ENCODE data around the gene PCBD1. TPM values are rescaled to one million over a fixed set of nuclear protein-coding genes. Genes with fewer than 3 reads are reported as not detected.

The PCBD1 gene
- total RNA-seq, 4 donors from 2014 or later: 31.0 to 57.8 (median 52.4) TPM

GRCh38 chr10:70899096-70899495 lies 10.7 kb upstream of the PCBD1 start:
- Histone ChIP-seq H3K36me3 (no peaks in the 10 kb centered on the region), H3K27me3 (no peaks in the 10 kb centered on the region), H3K4me1 (no peaks in the 10 kb centered on the region), H3K4me3 (no peak overlapping the region), H3K27ac (no peak overlapping the region), H3K9me3 (no peaks in the 10 kb centered on the region)
- in situ Hi-C loops (cut with MboI; ENCODE audit: low sequenced_read_pairs in 4 of 4) (no loop called here), intact Hi-C loops (cut with DNase I; ENCODE audit: low total_unique reads) (no loop called here)
- TF ChIP-seq CTCF (IDR thresholded peaks at IDR 0.05 in 4 of 5, conservative IDR thresholded peaks at IDR 0.05 in 1 of 5) (no peak), POLR2A (IDR thresholded peaks at IDR 0.05) (no peak)
- ATAC-seq: no peak
- no peak for DNase-seq

- DNase-seq (no peak), ATAC-seq (no peak)
- intact Hi-C loops (cut with DNase I; ENCODE audit: low total_unique reads) (no loop called here), in situ Hi-C loops (cut with MboI; ENCODE audit: low sequenced_read_pairs in 4 of 4) (no loop called here)
- no peak overlapping the region for H3K4me3 ChIP-seq
- TF ChIP-seq POLR2A (IDR thresholded peaks at IDR 0.05) (no peak), CTCF (IDR thresholded peaks at IDR 0.05 in 4 of 5, conservative IDR thresholded peaks at IDR 0.05 in 1 of 5) (no peak)
- H3K36me3 ChIP-seq: no peaks in the 10 kb centered on the region
- no peaks in the 10 kb centered on the region for H3K27me3 ChIP-seq
- H3K9me3 ChIP-seq: no peaks in the 10 kb centered on the region
- no peak overlapping the region for H3K27ac ChIP-seq
- no peaks in the 10 kb centered on the region for H3K4me1 ChIP-seq
Observed at GRCh38 chr10:70898687-70899086, 10.3 kb upstream of the PCBD1 start.

GRCh38 chr10:70896551-70896950 lies 8.2 kb upstream of the PCBD1 start:
- no peak for TF ChIP-seq POLR2A (IDR thresholded peaks at IDR 0.05)
- ATAC-seq (no peak), DNase-seq (no peak)
- intact Hi-C loops (cut with DNase I; ENCODE audit: low total_unique reads): no loop called here
- Histone ChIP-seq H3K27ac (no peak overlapping the region), H3K4me3 (no peak overlapping the region), H3K4me1 (no peaks in the 10 kb centered on the region), H3K27me3 (no peaks in the 10 kb centered on the region), H3K9me3 (no peaks in the 10 kb centered on the region), H3K36me3 (no peaks in the 10 kb centered on the region)
- in situ Hi-C loops (cut with MboI; ENCODE audit: low sequenced_read_pairs in 4 of 4): no loop called here

GRCh38 chr10:70894416-70894815 lies 6.1 kb upstream of the PCBD1 start:
- intact Hi-C loops (cut with DNase I; ENCODE audit: low total_unique reads): no loop called here
- in situ Hi-C loops (cut with MboI; ENCODE audit: low sequenced_read_pairs in 4 of 4): no loop called here
- TF ChIP-seq POLR2A (IDR thresholded peaks at IDR 0.05) (no peak), CTCF (IDR thresholded peaks at IDR 0.05 in 4 of 5, conservative IDR thresholded peaks at IDR 0.05 in 1 of 5) (no peak)
- no peak for ATAC-seq
- no peak overlapping the region for H3K4me3 ChIP-seq
- no peak overlapping the region for H3K27ac ChIP-seq
- no peak for DNase-seq
- H3K27me3 ChIP-seq: no peaks in the 10 kb centered on the region
- H3K4me1 ChIP-seq: peaks cover 10 to 17% of the 10 kb centered on the region in 2 donors
- no peaks in the 10 kb centered on the region for H3K36me3 ChIP-seq
- no peaks in the 10 kb centered on the region for H3K9me3 ChIP-seq

- peaks cover 17 to 22% of the 10 kb centered on the region in 2 donors for H3K4me1 ChIP-seq
- TF ChIP-seq CTCF (IDR thresholded peaks at IDR 0.05 in 4 of 5, conservative IDR thresholded peaks at IDR 0.05 in 1 of 5) (no peak), POLR2A (IDR thresholded peaks at IDR 0.05) (no peak)
- no peak overlapping the region for H3K4me3 ChIP-seq
- no peaks in the 10 kb centered on the region for H3K36me3 ChIP-seq
- no peaks in the 10 kb centered on the region for H3K9me3 ChIP-seq
- H3K27ac ChIP-seq: no peak overlapping the region
- no peaks in the 10 kb centered on the region for H3K27me3 ChIP-seq
- intact Hi-C loops (cut with DNase I; ENCODE audit: low total_unique reads) (no loop called here), in situ Hi-C loops (cut with MboI; ENCODE audit: low sequenced_read_pairs in 4 of 4) (no loop called here)
- no peak for DNase-seq
- no peak for ATAC-seq
Observed at GRCh38 chr10:70893227-70894006, 5.1 kb upstream of the PCBD1 start.

All from gastrocnemius medialis (tissue), 4 donors.